Measurements from ENCODE around the gene S100PBP.

The S100PBP gene

DNA sequence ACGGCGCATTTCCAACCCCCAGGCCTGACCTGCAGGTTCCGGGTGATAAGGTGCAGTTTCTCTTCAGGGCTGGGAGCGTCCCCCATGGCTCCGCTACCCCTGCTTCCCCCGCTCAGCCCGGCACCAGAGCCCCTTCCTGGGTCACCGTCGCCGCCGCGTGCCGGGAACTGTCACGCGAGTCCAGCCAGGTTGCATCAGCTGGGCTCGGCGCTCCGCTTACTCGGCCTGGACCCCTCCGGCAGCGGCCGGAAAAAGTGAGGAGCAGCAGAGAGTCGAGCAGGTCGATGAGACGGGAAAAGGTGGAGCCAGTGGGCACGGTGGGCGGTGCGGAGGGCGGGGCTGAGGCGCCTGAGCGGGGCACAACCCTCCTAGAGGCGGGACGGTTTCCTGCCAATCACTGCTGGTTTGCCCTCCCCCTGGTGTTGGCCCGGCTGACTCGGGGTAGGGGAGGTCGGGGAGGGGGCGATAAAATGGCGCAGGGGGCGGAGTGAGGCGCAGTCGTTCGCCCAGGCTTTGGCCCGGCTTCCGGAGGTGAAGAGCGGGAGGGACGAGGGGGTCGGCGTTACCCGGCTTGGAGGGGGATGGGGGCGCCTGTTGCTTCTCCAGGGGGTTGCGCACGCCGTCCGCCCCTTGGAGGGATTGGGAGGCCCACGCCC is at the start of gene S100PBP, which contains the start of gene YARS1:
Gene S100PBP, plus strand, starts transcription at position 495 of the 656 bp plus-strand sequence. CDS start 8,447 bp downstream, outside the sequence.
Gene YARS1, minus strand, starts transcription at position 200 of the 656 bp plus-strand sequence. Its CDS starts 114 bp downstream, at position 86.
- DNase-seq, result peak; percentile 99

DNA sequence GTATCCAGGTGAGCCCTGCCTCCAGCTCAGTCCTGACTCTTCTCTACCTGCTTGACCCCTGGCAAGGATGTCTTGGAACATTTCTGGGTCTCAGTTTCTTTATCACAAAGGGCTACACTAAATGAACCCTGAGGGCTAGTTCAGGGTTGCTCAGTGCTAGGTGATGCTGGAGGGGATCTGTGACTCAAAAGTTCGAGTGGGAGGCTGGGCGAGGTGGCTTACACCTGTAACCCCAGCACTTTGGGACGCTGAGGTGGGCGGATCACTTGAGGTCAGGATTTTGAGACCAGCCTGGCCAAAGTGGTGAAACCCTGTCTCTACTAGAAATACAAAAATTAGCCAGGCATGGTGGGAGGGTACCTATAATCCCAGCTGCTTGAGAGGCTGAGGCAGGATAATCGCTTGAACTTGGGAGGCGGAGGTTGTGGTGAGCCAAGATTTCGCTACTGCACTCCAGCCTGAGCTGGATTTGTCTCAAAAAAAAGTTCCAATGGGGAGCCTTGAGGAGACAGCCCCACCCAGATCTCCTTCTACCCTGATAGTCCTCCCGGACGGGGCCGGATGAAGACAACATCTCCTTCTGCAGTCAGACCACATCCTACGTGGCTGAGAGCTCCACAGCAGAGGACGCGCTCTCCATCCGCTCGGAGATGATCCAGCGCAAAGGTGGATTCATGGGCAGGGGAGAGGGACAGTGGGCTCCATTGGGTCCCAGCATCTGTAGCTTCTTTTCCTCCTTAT is 49.2 kb upstream of the S100PBP start:
- DNase-seq, result no peak

DNA sequence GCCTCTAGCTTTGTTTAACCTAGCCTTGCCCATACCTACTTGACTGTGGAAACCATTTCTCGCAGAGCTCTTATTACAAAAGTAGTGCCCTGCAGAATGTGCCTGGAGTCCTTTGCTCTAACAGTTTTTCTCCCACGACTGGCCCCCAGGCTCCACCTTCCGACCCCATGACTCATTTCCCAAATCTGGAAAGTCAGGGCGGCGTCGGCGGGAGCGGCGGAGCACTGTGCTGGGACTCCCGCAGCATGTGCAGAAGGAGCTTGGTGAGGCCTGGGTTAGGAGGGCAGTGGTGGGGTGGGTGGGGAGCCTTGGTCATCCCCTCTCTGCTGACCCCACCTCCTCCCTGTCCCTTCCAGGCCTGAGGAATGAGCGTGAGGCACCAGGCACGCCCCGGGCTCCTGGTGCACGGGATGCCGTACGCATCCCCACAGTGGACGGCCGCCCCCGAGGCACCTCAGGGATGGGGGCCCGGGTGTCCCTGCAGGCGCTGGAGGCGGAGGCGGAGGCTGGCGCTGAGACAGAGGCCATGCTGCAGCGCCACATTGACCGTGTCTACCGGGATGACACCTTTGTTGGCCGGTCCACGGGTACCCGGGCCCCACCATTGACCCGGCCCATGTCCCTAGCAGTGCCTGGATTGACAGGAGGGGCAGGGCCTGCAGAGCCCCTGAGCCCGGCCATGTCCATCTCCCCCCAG is 47.8 kb upstream of the S100PBP start:
- no peak for DNase-seq

DNA sequence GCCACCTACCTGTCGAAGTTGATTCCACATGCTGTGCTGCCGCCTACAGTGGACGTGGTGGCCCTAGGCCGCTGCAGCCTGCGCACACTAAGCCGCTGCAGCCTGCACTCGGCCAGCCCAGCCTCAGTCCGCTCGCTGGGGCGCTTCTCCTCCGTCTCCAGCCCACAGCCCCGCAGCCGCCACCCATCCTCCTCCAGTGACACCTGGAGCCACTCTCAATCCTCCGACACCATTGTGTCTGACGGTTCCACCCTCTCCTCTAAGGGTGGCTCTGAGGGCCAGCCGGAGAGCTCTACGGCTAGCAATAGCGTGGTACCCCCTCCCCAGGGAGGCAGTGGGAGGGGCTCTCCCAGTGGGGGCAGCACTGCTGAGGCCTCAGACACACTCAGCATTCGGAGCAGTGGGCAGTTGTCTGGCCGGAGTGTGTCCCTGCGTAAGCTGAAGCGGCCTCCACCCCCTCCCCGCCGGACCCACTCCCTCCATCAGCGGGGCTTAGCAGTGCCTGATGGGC is 47.2 kb upstream of the S100PBP start:
- DNase-seq, result no peak

DNA sequence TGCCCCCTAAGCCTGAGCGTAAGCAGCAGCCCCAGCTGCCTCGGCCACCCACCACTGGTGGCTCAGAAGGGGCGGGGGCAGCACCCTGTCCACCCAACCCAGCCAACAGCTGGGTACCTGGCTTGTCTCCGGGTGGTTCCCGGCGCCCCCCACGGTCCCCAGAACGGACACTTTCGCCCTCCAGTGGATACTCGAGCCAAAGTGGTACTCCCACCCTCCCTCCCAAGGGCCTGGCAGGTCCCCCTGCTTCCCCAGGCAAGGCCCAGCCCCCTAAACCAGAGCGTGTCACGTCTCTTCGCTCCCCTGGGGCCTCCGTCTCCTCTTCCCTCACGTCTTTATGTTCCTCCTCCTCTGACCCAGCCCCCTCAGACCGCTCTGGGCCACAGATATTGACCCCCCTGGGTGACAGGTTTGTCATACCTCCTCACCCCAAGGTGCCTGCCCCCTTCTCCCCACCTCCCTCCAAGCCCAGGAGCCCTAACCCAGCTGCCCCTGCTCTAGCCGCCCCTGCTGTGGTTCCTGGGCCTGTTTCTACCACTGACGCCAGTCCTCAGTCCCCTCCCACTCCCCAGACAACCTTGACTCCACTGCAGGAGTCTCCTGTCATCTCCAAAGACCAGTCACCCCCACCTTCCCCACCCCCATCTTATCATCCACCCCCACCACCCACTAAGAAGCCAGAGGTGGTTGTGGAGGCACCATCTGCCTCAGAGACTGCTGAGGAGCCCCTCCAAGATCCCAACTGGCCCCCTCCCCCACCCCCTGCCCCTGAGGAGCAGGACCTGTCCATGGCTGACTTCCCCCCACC is 46.5 kb upstream of the S100PBP start:
- DNase-seq, result no peak

DNA sequence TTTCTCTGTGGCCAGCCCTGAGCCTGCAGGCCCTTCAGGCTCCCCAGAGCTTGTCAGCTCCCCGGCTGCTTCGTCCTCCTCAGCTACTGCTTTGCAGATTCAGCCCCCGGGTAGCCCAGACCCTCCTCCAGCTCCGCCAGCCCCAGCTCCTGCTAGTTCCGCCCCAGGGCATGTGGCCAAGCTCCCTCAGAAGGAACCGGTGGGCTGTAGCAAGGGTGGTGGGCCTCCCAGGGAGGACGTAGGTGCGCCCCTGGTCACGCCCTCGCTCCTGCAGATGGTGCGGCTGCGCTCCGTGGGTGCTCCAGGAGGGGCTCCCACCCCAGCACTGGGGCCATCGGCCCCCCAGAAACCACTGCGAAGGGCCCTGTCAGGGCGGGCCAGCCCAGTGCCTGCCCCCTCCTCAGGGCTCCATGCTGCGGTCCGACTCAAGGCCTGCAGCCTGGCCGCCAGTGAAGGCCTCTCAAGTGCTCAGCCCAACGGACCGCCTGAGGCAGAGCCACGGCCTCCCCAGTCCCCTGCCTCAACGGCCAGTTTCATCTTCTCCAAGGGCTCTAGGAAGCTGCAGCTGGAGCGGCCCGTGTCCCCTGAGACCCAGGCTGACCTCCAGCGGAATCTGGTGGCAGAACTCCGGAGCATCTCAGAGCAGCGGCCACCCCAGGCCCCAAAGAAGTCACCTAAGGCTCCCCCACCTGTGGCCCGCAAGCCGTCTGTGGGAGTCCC is 45.7 kb upstream of the S100PBP start:
- no peak for DNase-seq

DNA sequence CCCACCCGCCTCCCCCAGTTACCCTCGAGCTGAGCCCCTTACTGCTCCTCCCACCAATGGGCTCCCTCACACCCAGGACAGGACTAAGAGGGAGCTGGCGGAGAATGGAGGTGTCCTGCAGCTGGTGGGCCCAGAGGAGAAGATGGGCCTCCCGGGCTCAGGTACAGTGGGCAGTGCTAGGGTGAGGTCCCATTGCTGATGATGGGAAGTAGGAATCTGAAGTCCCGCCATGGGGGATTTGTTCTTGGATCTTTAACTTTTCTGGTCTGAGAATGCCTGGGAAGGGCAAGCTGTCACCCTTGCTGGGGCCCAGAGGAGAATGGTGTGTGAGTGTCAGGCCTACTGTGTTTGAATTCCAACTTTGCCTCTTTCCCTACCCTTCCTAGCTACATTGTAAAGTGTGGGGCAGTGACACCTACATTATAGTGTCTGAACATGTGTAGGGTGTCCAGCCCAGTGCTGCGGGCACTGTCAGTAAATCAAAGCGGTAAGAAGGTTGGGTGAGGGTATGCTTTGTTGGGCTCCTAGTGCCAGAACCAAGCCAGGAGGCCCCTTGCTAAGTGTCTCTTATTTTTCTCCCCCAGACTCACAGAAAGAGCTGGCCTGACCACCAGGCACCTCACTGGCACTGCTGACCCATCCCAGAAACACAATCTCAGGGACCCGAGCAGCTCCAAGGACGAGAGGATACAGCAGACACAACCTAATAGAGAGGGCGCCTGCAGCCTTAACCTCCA is 45.0 kb upstream of the S100PBP start:
- DNase-seq, result no peak

DNA sequence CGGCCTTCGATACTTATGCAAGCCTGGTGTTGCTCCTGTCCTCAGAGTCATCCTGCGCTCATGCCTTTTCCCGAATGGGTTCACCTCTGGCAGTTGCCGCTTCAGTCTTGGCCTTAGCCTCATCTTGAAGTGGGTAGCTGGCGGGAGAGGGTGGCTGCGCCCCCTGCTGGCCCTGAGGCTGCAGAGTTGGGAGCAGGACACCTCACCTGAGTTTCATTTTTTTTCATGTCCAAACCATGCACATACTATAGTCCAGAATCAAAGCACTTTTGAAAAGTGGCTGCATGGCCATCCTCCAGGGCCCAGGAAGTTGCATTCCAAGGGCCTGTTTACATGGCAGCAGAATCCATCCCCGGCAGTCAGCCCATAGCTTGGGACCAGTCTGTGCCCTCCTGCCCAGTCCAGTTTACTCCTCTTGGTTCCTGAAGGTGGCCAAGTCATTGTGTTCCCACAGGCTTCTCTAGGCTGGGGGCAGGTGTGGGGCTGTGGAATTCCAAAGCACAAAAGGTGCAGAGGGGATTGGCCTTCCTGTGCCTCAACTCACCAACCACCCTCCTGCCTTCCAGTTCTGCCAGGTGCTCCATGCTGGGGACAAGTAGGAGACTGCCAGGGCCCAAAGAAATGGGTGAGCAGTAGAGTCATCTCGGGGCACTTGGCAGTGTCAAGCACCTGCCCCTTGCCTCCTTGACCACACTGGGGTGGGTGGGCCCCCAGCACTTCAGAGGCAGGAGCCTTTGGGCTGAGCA is 44.3 kb upstream of the S100PBP start:
- peak; percentile 73 for DNase-seq

DNA sequence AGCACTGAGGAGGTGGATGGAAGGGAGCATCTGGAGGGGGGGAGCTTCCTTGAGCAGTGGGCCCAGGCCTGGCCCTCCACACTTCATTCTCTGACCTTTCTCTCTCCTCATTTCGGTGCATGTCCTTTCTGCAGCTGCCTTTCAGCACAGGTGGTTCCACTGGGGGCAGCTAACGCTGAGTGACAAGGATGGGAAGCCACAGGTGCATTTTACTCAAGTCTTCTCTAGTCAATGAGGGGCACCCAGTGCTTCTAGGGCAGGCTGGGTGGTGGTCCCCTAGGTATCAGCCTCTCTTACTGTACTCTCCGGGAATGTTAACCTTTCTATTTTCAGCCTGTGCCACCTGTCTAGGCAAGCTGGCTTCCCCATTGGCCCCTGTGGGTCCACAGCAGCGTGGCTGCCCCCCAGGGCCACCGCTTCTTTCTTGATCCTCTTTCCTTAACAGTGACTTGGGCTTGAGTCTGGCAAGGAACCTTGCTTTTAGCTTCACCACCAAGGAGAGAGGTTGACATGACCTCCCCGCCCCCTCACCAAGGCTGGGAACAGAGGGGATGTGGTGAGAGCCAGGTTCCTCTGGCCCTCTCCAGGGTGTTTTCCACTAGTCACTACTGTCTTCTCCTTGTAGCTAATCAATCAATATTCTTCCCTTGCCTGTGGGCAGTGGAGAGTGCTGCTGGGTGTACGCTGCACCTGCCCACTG is 43.5 kb upstream of the S100PBP start:
- no peak for DNase-seq

DNA sequence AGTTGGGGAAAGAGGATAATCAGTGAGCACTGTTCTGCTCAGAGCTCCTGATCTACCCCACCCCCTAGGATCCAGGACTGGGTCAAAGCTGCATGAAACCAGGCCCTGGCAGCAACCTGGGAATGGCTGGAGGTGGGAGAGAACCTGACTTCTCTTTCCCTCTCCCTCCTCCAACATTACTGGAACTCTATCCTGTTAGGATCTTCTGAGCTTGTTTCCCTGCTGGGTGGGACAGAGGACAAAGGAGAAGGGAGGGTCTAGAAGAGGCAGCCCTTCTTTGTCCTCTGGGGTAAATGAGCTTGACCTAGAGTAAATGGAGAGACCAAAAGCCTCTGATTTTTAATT is 43.0 kb upstream of the S100PBP start:
- DNase-seq, result no peak

DNA sequence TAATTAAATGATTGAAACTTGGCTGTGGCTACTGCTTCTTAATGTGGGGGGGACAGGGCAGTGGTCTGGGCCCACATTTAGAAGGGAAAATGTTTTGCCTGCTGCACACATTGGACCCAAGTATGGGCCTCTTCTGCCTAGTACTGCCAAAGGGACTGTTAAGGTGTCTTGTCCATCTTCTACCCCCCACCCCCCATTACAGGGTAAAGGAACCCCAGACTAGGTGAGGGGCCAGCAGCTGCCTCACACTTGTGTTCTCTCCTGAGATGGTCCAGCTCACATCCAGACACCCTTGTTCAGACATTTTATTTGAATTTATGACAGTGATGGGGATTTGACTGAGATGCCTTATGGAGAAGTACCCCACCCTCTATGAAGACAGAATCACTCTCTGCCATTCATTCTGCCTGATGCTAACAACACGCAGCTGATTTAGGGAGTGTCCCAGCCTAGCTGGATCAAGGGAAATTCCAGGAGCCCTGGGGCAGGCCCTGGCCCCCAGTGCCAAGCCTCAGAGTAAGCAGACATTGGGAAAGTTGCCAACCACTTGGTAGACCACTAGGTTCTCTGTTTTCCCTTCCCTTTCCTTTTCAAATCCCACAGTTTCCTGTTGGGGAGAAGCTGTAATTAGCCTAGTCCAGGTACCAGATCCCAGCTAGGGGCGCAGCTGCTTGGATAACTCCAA is 42.4 kb upstream of the S100PBP start:
- no peak for DNase-seq

DNA sequence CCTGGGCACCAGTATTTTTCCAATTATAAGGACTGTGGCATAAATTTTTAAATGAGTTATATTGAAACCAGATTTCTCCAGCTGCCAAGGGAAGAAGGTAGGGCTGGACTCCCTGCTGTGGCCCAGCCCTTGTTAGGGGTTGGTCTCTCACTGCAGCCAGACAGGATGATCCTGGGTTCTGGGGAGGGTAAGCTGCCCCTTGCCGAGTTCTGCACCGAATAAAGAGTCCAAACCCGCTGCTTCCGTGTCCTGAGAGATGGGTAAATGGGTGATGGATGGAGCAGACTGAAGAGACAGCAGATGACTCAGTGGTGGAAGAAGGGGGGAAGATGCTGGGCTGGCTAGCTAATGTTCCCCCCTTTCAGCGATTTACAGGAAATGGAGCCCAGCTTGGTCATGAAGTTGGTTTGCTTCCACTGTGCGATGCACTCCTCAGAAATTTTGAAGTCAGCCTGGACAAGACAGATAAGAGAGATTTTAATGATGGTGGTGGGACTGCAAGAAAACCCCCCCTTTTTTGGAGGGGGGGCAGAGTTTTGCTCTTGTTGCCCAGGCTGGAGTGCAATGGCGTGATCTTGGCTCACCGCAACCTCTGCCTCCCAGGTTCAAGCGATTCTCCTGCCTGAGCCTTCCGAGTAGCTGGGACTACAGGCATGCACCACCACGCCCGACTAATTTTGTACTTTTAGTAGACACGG is 41.7 kb upstream of the S100PBP start:
- DNase-seq, result no peak

DNA sequence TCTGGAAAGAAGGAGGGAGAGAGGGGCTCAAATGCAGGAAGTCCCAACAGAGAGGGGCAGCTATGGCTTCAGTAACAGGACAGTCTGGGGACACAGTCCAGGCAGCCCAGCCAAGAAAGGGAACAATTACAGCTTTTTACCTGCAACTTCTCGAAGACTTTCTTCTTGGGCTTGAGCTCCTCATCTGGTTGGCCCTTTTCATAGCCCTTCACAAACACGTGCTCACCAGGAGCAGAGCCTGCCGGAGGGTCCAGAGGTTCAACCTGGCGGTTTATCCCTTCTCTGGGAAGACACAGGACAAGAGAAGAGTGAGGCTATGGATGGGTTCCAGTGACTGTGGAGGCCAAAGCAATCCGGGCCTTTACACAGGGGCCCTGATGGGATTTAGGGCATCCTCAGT is 38.2 kb upstream of the S100PBP start:
- DNase-seq, result no peak

DNA sequence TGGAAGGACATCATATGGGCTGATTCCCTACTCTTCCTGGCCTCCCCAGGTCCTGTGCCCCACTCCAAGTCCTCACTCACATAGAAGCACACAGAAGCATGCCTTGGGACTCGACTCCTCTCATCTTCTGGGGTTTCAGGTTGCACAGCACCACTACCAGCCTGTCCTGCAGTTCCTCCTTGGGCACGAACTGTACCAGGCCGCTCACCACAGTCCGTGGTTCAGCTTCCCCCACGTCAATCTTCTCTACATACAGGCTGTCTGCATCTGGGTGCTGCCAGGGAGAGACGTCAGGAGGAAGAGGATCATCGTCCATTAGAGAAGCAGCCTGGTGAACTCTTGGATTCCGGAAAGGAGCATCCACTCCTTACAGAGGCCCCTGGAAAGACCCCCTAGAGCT is 37.4 kb upstream of the S100PBP start:
- DNase-seq, result no peak

DNA sequence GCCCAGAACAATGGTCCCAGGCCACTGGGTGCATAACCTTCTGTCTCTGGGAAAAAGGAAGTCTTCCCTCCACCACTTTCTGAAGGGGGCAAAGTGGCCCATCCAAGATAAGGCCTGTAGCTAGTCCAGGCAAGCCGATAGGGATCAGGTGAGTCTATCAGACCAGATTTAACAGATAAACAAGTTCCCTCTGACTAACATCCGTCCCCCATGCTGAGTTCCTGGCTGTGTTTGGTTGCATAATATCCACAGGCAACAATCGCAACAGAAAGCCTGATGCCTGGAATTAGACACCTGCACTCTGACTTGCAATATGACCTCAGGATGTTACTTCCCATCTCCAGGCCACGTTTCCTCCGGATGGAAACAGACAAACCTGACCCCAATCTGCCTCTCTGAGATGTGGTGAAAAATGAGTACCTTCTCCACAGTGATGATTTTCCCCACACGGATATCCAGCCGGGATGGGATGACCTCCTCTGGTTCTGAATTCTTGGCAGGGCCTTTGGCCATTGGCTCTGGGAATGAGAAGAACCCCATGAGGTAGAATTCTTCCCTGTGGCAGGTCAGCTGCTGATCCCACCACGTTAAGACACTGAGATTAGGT is 36.7 kb upstream of the S100PBP start:
- no peak for DNase-seq

DNA sequence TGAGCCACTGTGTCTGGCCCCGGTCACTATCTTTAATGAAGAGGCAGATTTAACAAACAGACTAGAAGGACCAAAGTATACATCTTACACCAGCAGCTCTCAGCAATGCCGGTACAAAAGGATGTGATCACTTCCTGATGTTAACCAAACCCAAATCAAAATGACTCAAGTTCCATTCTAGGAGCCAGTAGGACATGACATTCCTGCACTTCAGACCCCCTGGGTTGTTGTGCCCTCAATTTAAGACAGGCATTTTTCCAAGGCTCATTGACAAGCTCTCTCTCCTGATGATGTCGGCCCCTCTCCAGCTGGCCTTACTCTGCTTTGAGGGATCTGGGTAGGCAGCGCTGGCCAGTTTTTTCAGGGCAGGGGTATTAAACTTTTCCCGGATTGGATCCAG is 35.4 kb upstream of the S100PBP start:
- no peak for DNase-seq

DNA sequence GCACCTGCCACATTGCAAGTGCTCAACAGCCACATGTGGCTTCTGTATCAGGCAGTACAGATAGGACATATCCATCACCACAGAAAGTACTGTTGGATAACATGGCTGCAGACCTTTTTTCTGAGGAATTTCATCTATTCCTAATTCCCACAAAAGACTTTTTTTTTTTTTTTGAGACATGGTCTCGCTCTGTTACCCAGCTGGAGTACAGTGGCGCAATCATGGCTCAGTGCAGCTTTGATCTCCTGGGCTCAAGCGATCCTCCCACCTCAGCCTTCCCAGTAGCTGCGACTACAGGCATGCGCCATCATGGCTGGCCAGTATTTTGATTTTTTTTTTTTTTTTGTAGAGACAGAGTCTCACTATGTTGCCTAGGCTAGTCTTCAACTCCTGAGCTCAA is 33.6 kb upstream of the S100PBP start:
- no peak for DNase-seq

DNA sequence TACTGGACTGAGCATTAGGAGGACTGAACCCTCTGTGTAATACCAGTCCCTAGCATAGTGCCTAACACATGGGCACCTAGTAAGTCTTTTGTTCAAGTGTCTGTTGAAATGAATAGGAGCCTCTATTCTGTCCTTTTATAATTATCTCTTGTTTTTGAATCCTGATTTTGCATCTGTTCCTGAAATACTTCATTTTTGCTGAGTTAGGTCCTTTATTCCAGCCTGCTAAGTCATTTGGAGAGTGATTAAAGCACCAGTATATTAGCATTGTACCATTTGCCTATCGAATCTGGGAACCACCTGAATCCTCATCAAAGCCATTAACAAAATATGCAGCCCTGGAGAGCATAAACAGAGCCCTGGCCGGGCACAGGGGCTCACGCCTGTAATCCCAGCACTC is 32.6 kb upstream of the S100PBP start:
- DNase-seq, result no peak
